GM18499 (cell line): ENCODE results near the gene DCPS.
"Not testable (repeated sequence)": the region's sequence is repeated elsewhere in the genome, so short reads cannot be mapped to it uniquely, and the experiment has no call there.

ENCODE experiments used
- ATAC-seq: cut with Tn5 transposase; IDR thresholded peaks from one replicate; pipeline ENCODE4 v1.9.1; 2021; ENCODE audit warnings: moderate number of reproducible peaks; ENCODE audit not compliant: insufficient read depth, unreplicated experiment

Gene DCPS

GRCh38 chr11:126282736-126283591, 20.9 kb upstream of the DCPS start, which contains the start of gene TIRAP:
TIRAP (plus strand) TSS chr11:126283093; CDS start chr11:126290895, 7,802 bp downstream.
- ATAC-seq, result no peak

- peak; percentile 54 for ATAC-seq
Measured at GRCh38 chr11:126284829-126285228, 19.0 kb upstream of the DCPS start.

GRCh38 chr11:126288237-126288636, 15.6 kb upstream of the DCPS start:
- ATAC-seq, result no peak

- no peak for ATAC-seq
Measured at GRCh38 chr11:126290887-126291286, 13.0 kb upstream of the DCPS start.

- ATAC-seq, result no peak
Measured at GRCh38 chr11:126293726-126294125, 10.1 kb upstream of the DCPS start.

GRCh38 chr11:126297004-126297403, 6.9 kb upstream of the DCPS start:
- ATAC-seq, result no peak

- no peak for ATAC-seq
Measured at GRCh38 chr11:126304457-126305075, 706 bp downstream of the DCPS start.

- ATAC-seq, result peak; percentile 43
Measured at GRCh38 chr11:126305699-126306098, 1.8 kb downstream of the DCPS start.

- no peak for ATAC-seq
Measured at GRCh38 chr11:126307706-126308105, 3.8 kb downstream of the DCPS start.

GRCh38 chr11:126308271-126308671, 4.4 kb downstream of the DCPS start:
- no peak for ATAC-seq

- ATAC-seq, result not testable (repeated sequence)
Measured at GRCh38 chr11:126308771-126309170, 4.9 kb downstream of the DCPS start.

GRCh38 chr11:126310200-126310991, 6.5 kb downstream of the DCPS start:
- no peak for ATAC-seq

GRCh38 chr11:126310992-126311310, 7.1 kb downstream of the DCPS start:
- ATAC-seq, result no peak

GRCh38 chr11:126311401-126312291, 7.8 kb downstream of the DCPS start:
- peak; percentile 47 for ATAC-seq

- no peak for ATAC-seq
Measured at GRCh38 chr11:126312961-126313360, 9.1 kb downstream of the DCPS start.

- no peak for ATAC-seq
Measured at GRCh38 chr11:126313826-126314225, 10.0 kb downstream of the DCPS start.

- ATAC-seq, result no peak
Measured at GRCh38 chr11:126317432-126317755, 13.5 kb downstream of the DCPS start.

- no peak for ATAC-seq
Measured at GRCh38 chr11:126317756-126318573, 14.1 kb downstream of the DCPS start.
